ENCODE results near the gene COPG1. TPM values are rescaled to one million over a fixed set of nuclear protein-coding genes. Genes with fewer than 3 reads are reported as not detected.

COPG1 gene
- total and polyA plus RNA-seq, 4 donors: 49.8 to 177 (median 87.0) TPM

DNA sequence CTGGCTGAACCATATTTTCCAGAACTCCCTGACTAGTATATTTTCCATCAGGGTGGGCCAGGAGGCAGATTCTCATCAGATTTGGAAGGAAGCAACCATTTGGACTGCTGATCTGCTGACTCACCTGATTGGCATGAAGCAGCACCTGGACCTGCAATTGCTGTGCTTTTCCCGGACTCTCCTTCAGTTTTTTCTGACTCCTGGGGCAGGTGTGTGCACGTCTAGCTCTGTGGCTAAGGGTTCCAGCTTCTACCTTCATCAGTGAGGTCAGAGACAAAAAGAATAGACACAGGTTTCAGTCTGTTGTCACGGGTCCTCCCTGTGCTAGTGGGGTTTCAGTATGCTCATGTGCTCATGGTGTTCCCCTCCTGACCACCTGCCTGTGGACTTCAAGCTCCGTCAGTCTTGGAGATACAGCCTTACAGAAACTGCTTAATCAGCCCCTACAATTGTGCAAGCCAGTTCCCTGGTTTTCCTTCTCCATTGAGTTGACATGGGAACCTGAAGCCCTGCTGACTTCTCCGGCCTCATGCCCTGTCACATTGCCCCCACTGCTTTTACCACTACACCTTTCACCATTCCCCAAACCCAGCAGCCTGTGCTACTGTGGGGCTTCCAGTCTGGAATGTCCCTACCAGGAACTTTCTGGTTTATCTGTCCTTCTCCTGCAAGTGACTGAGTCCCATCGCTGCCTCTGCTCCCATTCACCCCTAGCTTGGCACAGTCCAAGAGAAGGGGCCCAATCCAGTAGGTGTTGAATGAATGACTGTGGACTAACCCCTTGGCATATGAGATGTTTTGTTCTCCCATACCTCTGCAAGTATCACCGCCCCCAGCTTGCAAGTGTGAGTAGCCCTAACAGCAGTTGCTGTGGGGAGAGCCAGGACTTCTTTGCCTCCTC lies 61.0 kb downstream of the COPG1 start:
- H3K27me3 ChIP-seq (ENCODE audit: control insufficient read depth in 4 of 4, insufficient read depth in 4 of 4, low read length in 3 of 4): no peaks in the 10 kb centered on the region
- DNase-seq (ENCODE audit: low spot score): no peak
- no peak overlapping the region for H3K4me3 ChIP-seq (ENCODE audit: low read depth in 1 of 3, low read length in 3 of 3)
- H3K27ac ChIP-seq (ENCODE audit: low read depth in 1 of 2, low read length in 2 of 2): no peak overlapping the region
- no peaks in the 10 kb centered on the region for H3K9me3 ChIP-seq (ENCODE audit: control insufficient read depth in 4 of 4, low read length in 3 of 4)
- peaks cover 0 to 9% (median 4%) of the 10 kb centered on the region in 4 donors for H3K36me3 ChIP-seq (ENCODE audit: control insufficient read depth in 4 of 4, insufficient read depth in 3 of 4, low read depth in 1 of 4, low read length in 3 of 4)
- no peak overlapping the region for H3K9ac ChIP-seq (ENCODE audit: low read depth in 1 of 2, low read length in 2 of 2)
- no peak for TF ChIP-seq JUND (IDR thresholded peaks at IDR 0.05)
- WGBS: 83% methylated on average over 7 of the region's 7 CpGs
- H3K4me1 ChIP-seq (ENCODE audit: control insufficient read depth in 4 of 4, insufficient read depth in 4 of 4, low read length in 3 of 4): peaks cover 6 to 16% (median 12%) of the 10 kb centered on the region in 4 donors

GRCh38 chr3:129311054-129311902 lies 61.9 kb downstream of the COPG1 start:
- no peaks in the 10 kb centered on the region for H3K27me3 ChIP-seq (ENCODE audit: control insufficient read depth in 4 of 4, insufficient read depth in 4 of 4, low read length in 3 of 4)
- H3K27ac ChIP-seq (ENCODE audit: low read depth in 1 of 2, low read length in 2 of 2): no peak overlapping the region
- DNase-seq (ENCODE audit: low spot score): no peak
- no peak overlapping the region for H3K4me3 ChIP-seq (ENCODE audit: low read depth in 1 of 3, low read length in 3 of 3)
- peaks cover 0 to 4% (median 2%) of the 10 kb centered on the region in 4 donors for H3K36me3 ChIP-seq (ENCODE audit: control insufficient read depth in 4 of 4, insufficient read depth in 3 of 4, low read depth in 1 of 4, low read length in 3 of 4)
- TF ChIP-seq ZBTB33 (IDR thresholded peaks at IDR 0.05): no peak
- TF ChIP-seq, protein P1, sequence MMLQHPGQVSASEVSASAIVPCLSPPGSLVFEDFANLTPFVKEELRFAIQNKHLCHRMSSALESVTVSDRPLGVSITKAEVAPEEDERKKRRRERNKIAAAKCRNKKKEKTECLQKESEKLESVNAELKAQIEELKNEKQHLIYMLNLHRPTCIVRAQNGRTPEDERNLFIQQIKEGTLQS (IDR thresholded peaks at IDR 0.05): no peak
- TF ChIP-seq NR2F2 (IDR thresholded peaks at IDR 0.05): no peak
- TF ChIP-seq HNF4A (conservative IDR thresholded peaks at IDR 0.05): no peak
- no peak for TF ChIP-seq MAX (IDR thresholded peaks at IDR 0.05)
- no peak for TF ChIP-seq JUND (IDR thresholded peaks at IDR 0.05)
- no peak for TF ChIP-seq GABPA (IDR thresholded peaks at IDR 0.05 in 1 of 2, conservative IDR thresholded peaks at IDR 0.05 in 1 of 2)
- TF ChIP-seq TAF1 (conservative IDR thresholded peaks at IDR 0.05): no peak
- TF ChIP-seq YY1 (IDR thresholded peaks at IDR 0.05): no peak
- TF ChIP-seq HNF4G (IDR thresholded peaks at IDR 0.05): no peak
- no peak for TF ChIP-seq FOXA1 (IDR thresholded peaks at IDR 0.05)
- TF ChIP-seq, protein P2, sequence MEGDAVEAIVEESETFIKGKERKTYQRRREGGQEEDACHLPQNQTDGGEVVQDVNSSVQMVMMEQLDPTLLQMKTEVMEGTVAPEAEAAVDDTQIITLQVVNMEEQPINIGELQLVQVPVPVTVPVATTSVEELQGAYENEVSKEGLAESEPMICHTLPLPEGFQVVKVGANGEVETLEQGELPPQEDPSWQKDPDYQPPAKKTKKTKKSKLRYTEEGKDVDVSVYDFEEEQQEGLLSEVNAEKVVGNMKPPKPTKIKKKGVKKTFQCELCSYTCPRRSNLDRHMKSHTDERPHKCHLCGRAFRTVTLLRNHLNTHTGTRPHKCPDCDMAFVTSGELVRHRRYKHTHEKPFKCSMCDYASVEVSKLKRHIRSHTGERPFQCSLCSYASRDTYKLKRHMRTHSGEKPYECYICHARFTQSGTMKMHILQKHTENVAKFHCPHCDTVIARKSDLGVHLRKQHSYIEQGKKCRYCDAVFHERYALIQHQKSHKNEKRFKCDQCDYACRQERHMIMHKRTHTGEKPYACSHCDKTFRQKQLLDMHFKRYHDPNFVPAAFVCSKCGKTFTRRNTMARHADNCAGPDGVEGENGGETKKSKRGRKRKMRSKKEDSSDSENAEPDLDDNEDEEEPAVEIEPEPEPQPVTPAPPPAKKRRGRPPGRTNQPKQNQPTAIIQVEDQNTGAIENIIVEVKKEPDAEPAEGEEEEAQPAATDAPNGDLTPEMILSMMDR (IDR thresholded peaks at IDR 0.05; ENCODE audit: low read depth, low read length, missing input control): no peak
- no peak for TF ChIP-seq RAD21 (IDR thresholded peaks at IDR 0.05)
- TF ChIP-seq SP1 (IDR thresholded peaks at IDR 0.05): no peak
- H3K9ac ChIP-seq (ENCODE audit: low read depth in 1 of 2, low read length in 2 of 2): no peak overlapping the region
- peaks cover 6 to 16% (median 12%) of the 10 kb centered on the region in 4 donors for H3K4me1 ChIP-seq (ENCODE audit: control insufficient read depth in 4 of 4, insufficient read depth in 4 of 4, low read length in 3 of 4)
- no peaks in the 10 kb centered on the region for H3K9me3 ChIP-seq (ENCODE audit: control insufficient read depth in 4 of 4, low read length in 3 of 4)
- WGBS: 99% methylated on average over 3 of the region's 3 CpGs
